Measurements from ENCODE around the gene NUP210L. TPM values are rescaled to one million over a fixed set of nuclear protein-coding genes. Genes with fewer than 3 reads are reported as not detected.

NUP210L gene
- total RNA-seq, 3 donors from 2014 or later (not counting 1 experiment from before 2014, with no cell fraction given) = 0.13 to 0.24 (median 0.18) TPM

- Mint-ChIP-seq H3K36me3 (peaks cover under 1% of the 10 kb centered on the region), H3K4me1 (peaks cover 45 to 59% of the 10 kb centered on the region in 2 donors), H3K9me3 (no peaks in the 10 kb centered on the region), H3K27ac (peak overlapping the region; percentile 93 to 98), H3K4me3 (peak overlapping the region; percentile 89), H3K27me3 (ENCODE audit: low read depth in 2 of 2) (no peaks in the 10 kb centered on the region)
- peak overlapping the region; percentile 73 for H3K27ac ChIP-seq (ENCODE audit: low read length)
- H3K9me3 ChIP-seq (ENCODE audit: control insufficient read depth, insufficient read depth, low read length) = no peaks in the 10 kb centered on the region
- intact Hi-C loops (cut with micrococcal nuclease) = no loop called here
- ATAC-seq = peak in 1 of 3 donors; percentile 5
- no peak overlapping the region for H3K4me3 ChIP-seq (ENCODE audit: low read length)
- no peaks in the 10 kb centered on the region for H3K27me3 ChIP-seq (ENCODE audit: control insufficient read depth, insufficient read depth, low read length)
- WGBS (ENCODE audit: insufficient coverage) = 65% methylated on average over 8 of the region's 8 CpGs
- peaks cover 64% of the 10 kb centered on the region for H3K36me3 ChIP-seq (ENCODE audit: control insufficient read depth, insufficient read depth, low read length)
- peaks cover 27% of the 10 kb centered on the region for H3K4me1 ChIP-seq (ENCODE audit: control insufficient read depth, insufficient read depth, low read length)
- TF ChIP-seq CTCF (IDR thresholded peaks at IDR 0.05) = no peak
- no peak for DNase-seq
Measured at GRCh38 chr1:154158307-154159125, 3.6 kb upstream of the NUP210L start.

DNA sequence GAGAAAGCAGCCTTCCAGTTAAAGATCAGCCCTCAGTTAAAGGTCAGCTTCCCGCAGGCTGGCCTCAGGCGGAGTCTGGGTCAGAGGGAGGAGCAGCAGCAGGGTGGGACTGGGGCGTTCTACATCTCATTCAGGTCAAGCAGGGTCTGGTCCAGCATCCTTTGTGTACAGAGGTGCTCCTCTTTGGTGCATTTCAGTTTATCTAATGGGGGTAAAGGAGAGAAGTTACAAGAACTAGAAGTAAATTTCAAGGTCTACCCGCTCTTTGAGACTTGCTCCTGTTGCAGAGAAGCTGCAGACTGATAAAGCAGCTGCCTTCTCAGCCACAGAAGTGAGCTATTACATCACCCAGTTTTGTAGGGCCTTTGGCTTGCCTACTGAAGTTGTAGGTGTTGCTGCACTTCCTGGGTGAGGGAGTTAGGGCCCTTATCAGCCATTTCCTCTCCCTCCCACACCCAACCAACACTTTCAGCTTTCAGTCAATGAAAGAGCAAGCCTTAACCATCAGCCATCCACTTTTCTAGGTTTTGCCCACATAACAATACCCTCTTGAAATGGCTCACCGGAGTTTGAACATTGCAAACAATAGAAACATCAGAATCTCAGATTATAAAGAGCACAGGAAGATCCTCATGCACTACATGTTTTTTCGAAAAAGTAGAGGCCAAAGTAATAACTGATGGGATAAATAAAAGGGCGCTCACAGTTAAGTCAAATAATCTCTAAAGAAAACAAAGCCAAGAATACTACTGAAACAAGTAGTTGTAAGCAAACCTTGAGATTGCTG is 2.8 kb upstream of the NUP210L start:
- H3K4me3 Mint-ChIP-seq = peak overlapping the region; percentile 89
- H3K27me3 ChIP-seq (ENCODE audit: control insufficient read depth, insufficient read depth, low read length) = no peaks in the 10 kb centered on the region
- H3K27me3 Mint-ChIP-seq (ENCODE audit: low read depth in 2 of 2) = no peaks in the 10 kb centered on the region
- H3K4me1 Mint-ChIP-seq = peaks cover 45 to 51% of the 10 kb centered on the region in 2 donors
- peak; percentile 98 to 99 (median 99) for ATAC-seq
- peak; percentile 45 to 91 for DNase-seq
- no peak for TF ChIP-seq CTCF (IDR thresholded peaks at IDR 0.05)
- no peaks in the 10 kb centered on the region for H3K36me3 Mint-ChIP-seq
- 33% methylated on average over 6 of the region's 7 CpGs for WGBS (ENCODE audit: insufficient coverage)
- H3K9me3 Mint-ChIP-seq = no peaks in the 10 kb centered on the region
- H3K36me3 ChIP-seq (ENCODE audit: control insufficient read depth, insufficient read depth, low read length) = peaks cover 59% of the 10 kb centered on the region
- peaks cover 27% of the 10 kb centered on the region for H3K4me1 ChIP-seq (ENCODE audit: control insufficient read depth, insufficient read depth, low read length)
- peak overlapping the region; percentile 73 for H3K27ac ChIP-seq (ENCODE audit: low read length)
- peak overlapping the region; percentile 93 to 98 for H3K27ac Mint-ChIP-seq
- H3K4me3 ChIP-seq (ENCODE audit: low read length) = no peak overlapping the region
- H3K9me3 ChIP-seq (ENCODE audit: control insufficient read depth, insufficient read depth, low read length) = no peaks in the 10 kb centered on the region
- intact Hi-C loops (cut with micrococcal nuclease) = loop anchor here (2.0 kb wide), 1 partner anchor 25 kb away; no protein-coding TSS in a partner anchor

GRCh38 chr1:154155251-154155650 is 378 bp upstream of the NUP210L start:
- H3K4me3 ChIP-seq (ENCODE audit: low read length) = no peak overlapping the region
- no peak overlapping the region for H3K27ac ChIP-seq (ENCODE audit: low read length)
- ATAC-seq (no peak), DNase-seq (peak in 1 of 2 donors; percentile 28)
- WGBS (ENCODE audit: insufficient coverage) = 55% methylated on average over 9 of the region's 9 CpGs
- Mint-ChIP-seq H3K27ac (peak overlapping the region; percentile 93 to 98), H3K27me3 (ENCODE audit: low read depth in 2 of 2) (no peaks in the 10 kb centered on the region), H3K4me3 (no peak overlapping the region), H3K36me3 (no peaks in the 10 kb centered on the region), H3K4me1 (peaks cover 45 to 46% of the 10 kb centered on the region in 2 donors), H3K9me3 (no peaks in the 10 kb centered on the region)
- H3K9me3 ChIP-seq (ENCODE audit: control insufficient read depth, insufficient read depth, low read length) = no peaks in the 10 kb centered on the region
- no peaks in the 10 kb centered on the region for H3K27me3 ChIP-seq (ENCODE audit: control insufficient read depth, insufficient read depth, low read length)
- peaks cover 42% of the 10 kb centered on the region for H3K36me3 ChIP-seq (ENCODE audit: control insufficient read depth, insufficient read depth, low read length)
- TF ChIP-seq CTCF (IDR thresholded peaks at IDR 0.05) = no peak
- intact Hi-C loops (cut with micrococcal nuclease) = no loop called here
- peaks cover 27% of the 10 kb centered on the region for H3K4me1 ChIP-seq (ENCODE audit: control insufficient read depth, insufficient read depth, low read length)
